ENCODE results near the gene SLC4A5.

DNA sequence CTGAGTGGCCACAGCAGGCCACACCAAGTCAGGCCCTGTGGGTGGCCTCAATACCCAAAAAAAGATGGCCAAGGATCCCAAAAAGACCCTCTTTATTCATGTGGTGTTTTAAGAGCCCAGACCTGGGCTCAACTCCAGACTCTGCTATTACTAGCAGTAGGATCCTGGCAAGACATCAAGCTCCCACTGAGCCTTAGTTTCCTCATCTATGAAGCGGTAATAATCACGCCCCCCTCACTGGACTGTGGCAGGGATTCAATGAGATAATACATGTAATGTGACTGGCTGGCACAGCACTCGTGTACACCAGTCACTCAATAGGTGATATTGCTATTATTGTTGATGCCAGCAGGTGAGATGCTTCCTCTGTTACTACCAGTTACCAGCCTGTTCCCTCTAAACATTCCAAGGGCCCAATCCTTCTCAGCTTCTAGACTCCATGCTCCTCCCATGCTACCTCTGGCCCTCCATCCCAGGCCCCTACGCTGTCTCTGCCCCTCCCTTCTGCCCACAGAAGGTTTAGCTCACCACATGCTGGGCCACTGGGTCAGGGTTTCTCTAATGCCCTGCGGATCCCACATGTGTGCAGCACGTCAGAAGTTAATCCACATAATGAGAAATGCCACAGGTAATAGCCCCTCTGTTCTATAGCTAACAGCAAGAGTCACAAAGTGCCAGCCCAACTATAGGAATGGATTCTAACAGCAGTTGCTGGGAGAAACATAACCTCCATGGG lies 51.2 kb downstream of the SLC4A5 start:
- TF ChIP-seq, protein P1, sequence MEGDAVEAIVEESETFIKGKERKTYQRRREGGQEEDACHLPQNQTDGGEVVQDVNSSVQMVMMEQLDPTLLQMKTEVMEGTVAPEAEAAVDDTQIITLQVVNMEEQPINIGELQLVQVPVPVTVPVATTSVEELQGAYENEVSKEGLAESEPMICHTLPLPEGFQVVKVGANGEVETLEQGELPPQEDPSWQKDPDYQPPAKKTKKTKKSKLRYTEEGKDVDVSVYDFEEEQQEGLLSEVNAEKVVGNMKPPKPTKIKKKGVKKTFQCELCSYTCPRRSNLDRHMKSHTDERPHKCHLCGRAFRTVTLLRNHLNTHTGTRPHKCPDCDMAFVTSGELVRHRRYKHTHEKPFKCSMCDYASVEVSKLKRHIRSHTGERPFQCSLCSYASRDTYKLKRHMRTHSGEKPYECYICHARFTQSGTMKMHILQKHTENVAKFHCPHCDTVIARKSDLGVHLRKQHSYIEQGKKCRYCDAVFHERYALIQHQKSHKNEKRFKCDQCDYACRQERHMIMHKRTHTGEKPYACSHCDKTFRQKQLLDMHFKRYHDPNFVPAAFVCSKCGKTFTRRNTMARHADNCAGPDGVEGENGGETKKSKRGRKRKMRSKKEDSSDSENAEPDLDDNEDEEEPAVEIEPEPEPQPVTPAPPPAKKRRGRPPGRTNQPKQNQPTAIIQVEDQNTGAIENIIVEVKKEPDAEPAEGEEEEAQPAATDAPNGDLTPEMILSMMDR (IDR thresholded peaks at IDR 0.05): no peak
- TF ChIP-seq POLR2A (IDR thresholded peaks at IDR 0.05): no peak
